ENCODE measurements around the gene DNM2. TPM values are rescaled to one million over a fixed set of nuclear protein-coding genes. Genes with fewer than 3 reads are reported as not detected.

The DNM2 gene
- total and polyA plus RNA-seq, 2 of the 13 experiments (the other 11 are each of a cell fraction or from before 2014, with no cell fraction given) = 41.7 to 59.8 TPM

DNA sequence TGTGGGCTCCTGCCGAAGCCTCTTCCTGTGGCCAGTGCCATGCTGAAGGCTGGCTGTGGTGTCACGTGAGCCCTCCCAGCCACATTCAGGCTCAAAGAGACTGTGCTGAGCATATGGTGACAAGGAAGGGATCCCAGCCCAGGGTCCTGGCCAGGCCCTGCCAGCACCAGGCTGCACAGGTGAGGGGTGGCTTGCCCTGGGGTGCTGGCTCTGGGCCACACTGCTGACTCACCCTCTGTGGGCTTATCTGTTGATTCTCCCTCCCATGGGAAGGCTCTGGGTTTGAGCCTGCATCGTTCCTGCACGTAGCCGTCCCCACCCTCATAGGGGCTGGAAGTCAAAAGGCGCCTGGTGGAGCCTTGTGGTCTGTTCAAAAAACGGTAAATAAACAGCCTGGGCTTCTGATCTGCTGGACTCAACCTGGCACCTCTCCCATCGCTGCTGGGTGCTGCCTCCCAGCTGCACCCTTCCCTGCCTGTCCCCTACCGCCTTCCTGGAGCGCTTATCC, 31.1 kb downstream of the DNM2 start (continued):
- TF ChIP-seq, protein P1, sequence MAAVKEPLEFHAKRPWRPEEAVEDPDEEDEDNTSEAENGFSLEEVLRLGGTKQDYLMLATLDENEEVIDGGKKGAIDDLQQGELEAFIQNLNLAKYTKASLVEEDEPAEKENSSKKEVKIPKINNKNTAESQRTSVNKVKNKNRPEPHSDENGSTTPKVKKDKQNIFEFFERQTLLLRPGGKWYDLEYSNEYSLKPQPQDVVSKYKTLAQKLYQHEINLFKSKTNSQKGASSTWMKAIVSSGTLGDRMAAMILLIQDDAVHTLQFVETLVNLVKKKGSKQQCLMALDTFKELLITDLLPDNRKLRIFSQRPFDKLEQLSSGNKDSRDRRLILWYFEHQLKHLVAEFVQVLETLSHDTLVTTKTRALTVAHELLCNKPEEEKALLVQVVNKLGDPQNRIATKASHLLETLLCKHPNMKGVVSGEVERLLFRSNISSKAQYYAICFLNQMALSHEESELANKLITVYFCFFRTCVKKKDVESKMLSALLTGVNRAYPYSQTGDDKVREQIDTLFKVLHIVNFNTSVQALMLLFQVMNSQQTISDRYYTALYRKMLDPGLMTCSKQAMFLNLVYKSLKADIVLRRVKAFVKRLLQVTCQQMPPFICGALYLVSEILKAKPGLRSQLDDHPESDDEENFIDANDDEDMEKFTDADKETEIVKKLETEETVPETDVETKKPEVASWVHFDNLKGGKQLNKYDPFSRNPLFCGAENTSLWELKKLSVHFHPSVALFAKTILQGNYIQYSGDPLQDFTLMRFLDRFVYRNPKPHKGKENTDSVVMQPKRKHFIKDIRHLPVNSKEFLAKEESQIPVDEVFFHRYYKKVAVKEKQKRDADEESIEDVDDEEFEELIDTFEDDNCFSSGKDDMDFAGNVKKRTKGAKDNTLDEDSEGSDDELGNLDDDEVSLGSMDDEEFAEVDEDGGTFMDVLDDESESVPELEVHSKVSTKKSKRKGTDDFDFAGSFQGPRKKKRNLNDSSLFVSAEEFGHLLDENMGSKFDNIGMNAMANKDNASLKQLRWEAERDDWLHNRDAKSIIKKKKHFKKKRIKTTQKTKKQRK (IDR thresholded peaks at IDR 0.05; ENCODE audit: low read length) = no peak
- TF ChIP-seq PAX8 (CRISPR knock-in tag; IDR thresholded peaks at IDR 0.05; ENCODE audit: borderline replicate concordance) (no peak), ATAD3A (CRISPR knock-in tag; IDR thresholded peaks at IDR 0.05) (no peak), ZNF572 (CRISPR knock-in tag; IDR thresholded peaks at IDR 0.05) (0 out of 2 replicates have a peak, but pooled peaks have one; percentile 75), ZNF619 (CRISPR knock-in tag; IDR thresholded peaks at IDR 0.05) (no peak), ZNF607 (CRISPR knock-in tag; IDR thresholded peaks at IDR 0.05; ENCODE audit: borderline replicate concordance) (no peak), SNAPC2 (CRISPR knock-in tag; IDR thresholded peaks at IDR 0.05) (no peak), MLLT10 (CRISPR knock-in tag; IDR thresholded peaks at IDR 0.05) (no peak), ISX (CRISPR knock-in tag; conservative IDR thresholded peaks at IDR 0.05) (no peak), ZNF737 (CRISPR knock-in tag; IDR thresholded peaks at IDR 0.05; ENCODE audit: borderline replicate concordance) (no peak), PLRG1 (conservative IDR thresholded peaks at IDR 0.05) (no peak), GLI4 (CRISPR knock-in tag; IDR thresholded peaks at IDR 0.05; ENCODE audit: borderline replicate concordance) (no peak), PHB2 (IDR thresholded peaks at IDR 0.05; ENCODE audit: partially characterized antibody) (no peak)
- TF ChIP-seq, protein P2, sequence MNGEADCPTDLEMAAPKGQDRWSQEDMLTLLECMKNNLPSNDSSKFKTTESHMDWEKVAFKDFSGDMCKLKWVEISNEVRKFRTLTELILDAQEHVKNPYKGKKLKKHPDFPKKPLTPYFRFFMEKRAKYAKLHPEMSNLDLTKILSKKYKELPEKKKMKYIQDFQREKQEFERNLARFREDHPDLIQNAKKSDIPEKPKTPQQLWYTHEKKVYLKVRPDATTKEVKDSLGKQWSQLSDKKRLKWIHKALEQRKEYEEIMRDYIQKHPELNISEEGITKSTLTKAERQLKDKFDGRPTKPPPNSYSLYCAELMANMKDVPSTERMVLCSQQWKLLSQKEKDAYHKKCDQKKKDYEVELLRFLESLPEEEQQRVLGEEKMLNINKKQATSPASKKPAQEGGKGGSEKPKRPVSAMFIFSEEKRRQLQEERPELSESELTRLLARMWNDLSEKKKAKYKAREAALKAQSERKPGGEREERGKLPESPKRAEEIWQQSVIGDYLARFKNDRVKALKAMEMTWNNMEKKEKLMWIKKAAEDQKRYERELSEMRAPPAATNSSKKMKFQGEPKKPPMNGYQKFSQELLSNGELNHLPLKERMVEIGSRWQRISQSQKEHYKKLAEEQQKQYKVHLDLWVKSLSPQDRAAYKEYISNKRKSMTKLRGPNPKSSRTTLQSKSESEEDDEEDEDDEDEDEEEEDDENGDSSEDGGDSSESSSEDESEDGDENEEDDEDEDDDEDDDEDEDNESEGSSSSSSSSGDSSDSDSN (CRISPR knock-in tag; IDR thresholded peaks at IDR 0.05) = peak; percentile 75
- TF ChIP-seq, protein P3, sequence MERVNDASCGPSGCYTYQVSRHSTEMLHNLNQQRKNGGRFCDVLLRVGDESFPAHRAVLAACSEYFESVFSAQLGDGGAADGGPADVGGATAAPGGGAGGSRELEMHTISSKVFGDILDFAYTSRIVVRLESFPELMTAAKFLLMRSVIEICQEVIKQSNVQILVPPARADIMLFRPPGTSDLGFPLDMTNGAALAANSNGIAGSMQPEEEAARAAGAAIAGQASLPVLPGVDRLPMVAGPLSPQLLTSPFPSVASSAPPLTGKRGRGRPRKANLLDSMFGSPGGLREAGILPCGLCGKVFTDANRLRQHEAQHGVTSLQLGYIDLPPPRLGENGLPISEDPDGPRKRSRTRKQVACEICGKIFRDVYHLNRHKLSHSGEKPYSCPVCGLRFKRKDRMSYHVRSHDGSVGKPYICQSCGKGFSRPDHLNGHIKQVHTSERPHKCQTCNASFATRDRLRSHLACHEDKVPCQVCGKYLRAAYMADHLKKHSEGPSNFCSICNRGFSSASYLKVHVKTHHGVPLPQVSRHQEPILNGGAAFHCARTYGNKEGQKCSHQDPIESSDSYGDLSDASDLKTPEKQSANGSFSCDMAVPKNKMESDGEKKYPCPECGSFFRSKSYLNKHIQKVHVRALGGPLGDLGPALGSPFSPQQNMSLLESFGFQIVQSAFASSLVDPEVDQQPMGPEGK (CRISPR knock-in tag; IDR thresholded peaks at IDR 0.05) = peak; percentile 75
- TF ChIP-seq, protein P4, sequence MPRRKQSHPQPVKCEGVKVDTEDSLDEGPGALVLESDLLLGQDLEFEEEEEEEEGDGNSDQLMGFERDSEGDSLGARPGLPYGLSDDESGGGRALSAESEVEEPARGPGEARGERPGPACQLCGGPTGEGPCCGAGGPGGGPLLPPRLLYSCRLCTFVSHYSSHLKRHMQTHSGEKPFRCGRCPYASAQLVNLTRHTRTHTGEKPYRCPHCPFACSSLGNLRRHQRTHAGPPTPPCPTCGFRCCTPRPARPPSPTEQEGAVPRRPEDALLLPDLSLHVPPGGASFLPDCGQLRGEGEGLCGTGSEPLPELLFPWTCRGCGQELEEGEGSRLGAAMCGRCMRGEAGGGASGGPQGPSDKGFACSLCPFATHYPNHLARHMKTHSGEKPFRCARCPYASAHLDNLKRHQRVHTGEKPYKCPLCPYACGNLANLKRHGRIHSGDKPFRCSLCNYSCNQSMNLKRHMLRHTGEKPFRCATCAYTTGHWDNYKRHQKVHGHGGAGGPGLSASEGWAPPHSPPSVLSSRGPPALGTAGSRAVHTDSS (CRISPR knock-in tag; conservative IDR thresholded peaks at IDR 0.05) = no peak
- TF ChIP-seq, protein P5, sequence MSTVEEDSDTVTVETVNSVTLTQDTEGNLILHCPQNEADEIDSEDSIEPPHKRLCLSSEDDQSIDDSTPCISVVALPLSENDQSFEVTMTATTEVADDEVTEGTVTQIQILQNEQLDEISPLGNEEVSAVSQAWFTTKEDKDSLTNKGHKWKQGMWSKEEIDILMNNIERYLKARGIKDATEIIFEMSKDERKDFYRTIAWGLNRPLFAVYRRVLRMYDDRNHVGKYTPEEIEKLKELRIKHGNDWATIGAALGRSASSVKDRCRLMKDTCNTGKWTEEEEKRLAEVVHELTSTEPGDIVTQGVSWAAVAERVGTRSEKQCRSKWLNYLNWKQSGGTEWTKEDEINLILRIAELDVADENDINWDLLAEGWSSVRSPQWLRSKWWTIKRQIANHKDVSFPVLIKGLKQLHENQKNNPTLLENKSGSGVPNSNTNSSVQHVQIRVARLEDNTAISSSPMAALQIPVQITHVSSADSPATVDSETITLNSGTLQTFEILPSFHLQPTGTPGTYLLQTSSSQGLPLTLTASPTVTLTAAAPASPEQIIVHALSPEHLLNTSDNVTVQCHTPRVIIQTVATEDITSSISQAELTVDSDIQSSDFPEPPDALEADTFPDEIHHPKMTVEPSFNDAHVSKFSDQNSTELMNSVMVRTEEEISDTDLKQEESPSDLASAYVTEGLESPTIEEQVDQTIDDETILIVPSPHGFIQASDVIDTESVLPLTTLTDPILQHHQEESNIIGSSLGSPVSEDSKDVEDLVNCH (CRISPR knock-in tag; IDR thresholded peaks at IDR 0.05) = no peak
- TF ChIP-seq, protein P6, sequence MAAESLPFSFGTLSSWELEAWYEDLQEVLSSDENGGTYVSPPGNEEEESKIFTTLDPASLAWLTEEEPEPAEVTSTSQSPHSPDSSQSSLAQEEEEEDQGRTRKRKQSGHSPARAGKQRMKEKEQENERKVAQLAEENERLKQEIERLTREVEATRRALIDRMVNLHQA (CRISPR knock-in tag; IDR thresholded peaks at IDR 0.05) = no peak

Data from HepG2 (cell line).